ENCODE data around the gene ABCA1.
A peak's percentile ranks its signal among the peaks of the same experiment; 100 is the strongest.

The ABCA1 gene

DNA sequence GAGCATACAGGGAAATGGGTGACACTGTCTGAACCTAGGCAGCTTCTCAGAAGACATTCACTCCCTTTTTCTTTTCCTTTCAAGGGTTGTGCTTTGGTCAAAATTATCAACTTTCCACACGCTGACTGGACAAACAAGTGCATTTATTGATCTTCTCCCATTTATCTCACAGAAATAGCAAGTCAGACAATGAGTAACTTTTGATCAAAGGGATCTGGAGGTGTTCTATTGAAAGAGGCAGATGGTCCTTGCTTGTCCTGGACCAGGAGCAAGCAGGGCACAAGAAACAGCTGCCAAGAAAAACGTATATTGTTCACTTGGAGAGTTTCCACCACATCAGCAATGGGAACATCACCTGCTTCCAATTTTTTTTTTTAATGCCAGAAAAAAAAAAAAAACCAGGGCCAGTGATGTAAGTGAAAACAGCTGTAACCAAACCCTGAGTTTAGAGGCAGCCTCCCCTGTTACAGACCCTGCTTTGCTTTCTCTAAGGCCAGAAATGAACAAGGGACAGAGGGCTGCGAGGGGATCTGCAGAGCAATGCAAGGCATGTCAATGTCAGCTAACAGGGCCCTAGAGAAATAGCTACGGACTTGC lies 84.2 kb downstream of the ABCA1 start:
- no peak for DNase-seq (ENCODE audit: low read depth)

DNA sequence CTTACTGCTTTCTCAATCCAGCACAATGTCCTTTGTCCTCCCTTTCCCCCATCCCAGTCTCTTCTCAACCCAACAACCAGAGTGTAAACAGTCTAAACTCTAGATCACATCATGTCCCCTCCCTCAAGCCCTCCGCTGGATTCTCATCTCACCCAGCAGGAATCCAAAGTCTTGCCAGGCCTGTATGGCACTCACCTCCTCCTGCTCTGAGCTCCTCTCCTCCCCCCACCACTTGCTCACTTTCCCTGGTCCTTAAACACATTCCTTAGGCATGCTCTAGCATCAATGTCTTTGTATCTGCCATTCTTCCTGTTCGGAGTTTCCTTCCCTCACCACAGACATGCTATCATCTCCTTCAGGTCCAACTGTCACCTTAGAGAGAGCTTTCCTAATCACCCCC lies 85.3 kb downstream of the ABCA1 start:
- no peak for DNase-seq (ENCODE audit: low read depth)

DNA sequence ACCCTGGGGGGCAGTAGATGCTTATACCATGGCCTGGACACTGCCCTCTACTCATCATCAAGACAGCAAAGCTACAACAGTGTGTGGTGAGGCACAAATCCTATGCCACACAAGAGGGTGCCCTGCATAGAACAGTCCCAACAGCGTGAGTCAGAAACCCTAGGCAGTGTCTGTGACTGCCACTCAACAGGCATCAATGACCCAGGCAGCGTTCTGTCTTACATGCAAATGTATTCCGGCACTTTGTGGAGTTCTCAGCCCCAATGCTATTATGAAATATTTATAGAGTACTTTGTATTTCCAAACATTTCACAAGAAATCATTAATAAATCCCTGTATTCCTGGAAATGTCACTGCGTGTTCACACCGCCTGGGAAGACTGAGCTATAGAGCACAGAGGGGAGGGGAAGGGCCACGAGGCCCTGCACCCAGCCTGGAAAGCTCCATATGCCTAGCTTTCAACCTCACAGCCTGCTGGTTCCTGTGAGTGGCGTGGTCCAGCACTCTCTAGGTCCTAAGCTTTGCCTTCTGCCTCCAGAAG lies 86.3 kb downstream of the ABCA1 start:
- DNase-seq (ENCODE audit: low read depth): no peak

DNA sequence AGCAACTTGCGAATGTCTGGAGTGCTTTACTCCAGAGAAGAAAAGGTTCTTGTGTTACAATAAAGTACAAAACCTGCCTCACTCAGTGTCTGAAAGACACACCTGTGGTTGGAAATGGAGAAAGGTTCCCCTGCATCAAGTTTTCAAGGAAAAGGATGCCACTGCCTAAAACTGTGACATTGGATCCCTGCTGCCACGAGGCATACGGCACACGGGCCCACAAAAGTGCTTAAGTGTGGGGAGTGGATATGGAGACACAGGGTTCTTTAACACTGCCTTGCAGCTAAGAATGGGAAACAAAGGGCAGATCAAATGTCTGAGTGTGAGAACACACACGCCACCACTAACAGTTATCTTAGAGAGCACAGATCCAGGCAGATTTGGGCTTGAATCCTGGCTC lies 89.0 kb downstream of the ABCA1 start:
- no peak for DNase-seq (ENCODE audit: low read depth)

DNA sequence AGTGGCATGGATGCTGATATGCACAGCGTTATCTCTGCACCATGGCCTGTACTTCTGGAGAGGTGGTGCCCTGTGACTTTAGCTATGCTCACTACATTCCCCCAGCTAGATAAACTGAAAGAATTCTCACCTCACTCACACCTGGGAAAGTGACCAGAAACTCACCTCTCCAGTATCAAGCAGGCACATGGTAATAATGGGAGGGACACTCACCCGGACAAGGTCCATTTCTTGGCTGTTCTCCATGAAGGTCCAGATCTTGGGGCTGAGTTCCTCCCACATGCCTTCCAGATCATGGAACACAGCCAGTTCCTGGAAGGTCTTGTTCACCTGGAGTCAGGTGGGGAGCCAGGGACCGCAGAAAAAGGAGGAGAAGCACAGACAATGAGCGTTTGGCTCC lies 91.2 kb downstream of the ABCA1 start:
- no peak for DNase-seq (ENCODE audit: low read depth)

DNA sequence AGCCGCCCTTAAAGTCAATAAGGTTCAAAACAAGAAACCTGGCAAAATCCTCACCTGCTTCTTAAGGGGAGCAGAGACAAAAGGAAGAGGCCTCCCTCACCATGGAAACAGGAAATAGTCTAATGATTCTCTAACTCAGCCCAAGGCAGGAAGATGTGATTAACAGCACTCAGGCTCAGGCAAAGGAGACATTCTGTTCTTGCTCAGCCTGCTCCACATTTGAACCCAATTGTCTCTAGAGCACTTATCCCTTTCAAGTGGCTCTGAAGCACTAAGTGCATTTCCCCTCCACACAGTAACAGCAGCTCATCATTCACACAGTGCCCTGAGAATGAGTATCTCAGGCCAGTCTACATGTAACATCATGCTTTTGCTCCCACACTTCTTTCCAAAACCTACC lies 91.7 kb downstream of the ABCA1 start:
- peak; percentile 53 for DNase-seq (ENCODE audit: low read depth)

DNA sequence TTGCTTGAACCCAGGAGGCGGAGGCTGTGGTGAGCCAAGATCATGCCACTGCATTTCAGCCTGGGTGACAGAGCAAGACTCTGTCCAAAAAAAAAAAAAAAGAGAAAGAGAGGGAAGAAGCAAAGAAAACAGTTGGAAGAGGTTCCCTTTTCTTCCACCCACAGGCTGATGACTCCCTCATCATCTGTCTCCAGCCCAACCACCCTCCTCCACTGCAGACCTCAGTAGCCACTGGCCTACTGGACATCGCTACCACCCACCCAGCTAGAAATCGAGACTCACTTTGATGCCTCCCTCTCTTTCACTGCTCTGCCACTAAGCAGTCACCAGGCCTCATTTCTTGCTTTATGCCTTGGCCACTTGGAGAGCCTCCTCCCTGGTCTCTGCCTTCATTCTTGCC lies 92.8 kb downstream of the ABCA1 start:
- DNase-seq (ENCODE audit: low read depth): no peak

DNA sequence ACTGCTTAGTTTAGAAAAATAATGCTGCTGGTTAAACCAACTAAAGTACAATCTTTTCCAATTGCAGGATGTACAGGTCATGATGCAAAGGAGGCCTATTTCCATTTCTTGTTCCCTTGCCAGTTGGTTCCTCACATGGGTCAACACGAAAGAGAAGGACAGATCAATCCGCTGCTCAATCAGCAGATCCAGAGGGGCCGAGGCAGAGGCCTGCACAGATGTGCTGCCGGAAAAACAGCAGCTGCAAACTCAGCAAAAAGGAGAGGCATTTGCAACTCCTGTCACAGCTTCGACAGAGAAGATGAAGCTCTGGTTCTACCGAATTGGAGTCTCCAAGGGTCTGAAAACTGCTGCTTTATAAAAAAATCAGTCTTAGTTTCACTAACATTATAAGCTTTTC lies 94.3 kb downstream of the ABCA1 start:
- DNase-seq (ENCODE audit: low read depth): no peak

DNA sequence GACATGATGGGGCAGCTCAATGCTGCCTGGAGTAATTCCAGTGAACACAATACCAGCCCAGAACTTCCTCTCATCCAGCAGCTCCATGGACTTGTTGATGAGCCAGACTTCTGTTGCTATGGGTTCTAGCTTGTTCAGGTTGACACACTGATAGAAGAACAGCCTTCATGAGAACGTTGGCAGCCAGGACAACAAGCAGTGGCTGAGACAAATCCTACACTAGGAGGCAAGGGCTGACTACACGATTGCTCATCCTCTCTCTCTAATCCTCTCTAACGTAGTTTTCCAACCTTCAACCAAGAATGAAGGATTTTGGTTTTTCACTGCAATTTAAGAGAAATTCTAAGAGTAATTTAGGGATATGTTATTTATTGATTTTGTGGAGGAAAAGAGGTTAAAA lies 96.3 kb downstream of the ABCA1 start:
- peak; percentile 91 for DNase-seq (ENCODE audit: low read depth)

DNA sequence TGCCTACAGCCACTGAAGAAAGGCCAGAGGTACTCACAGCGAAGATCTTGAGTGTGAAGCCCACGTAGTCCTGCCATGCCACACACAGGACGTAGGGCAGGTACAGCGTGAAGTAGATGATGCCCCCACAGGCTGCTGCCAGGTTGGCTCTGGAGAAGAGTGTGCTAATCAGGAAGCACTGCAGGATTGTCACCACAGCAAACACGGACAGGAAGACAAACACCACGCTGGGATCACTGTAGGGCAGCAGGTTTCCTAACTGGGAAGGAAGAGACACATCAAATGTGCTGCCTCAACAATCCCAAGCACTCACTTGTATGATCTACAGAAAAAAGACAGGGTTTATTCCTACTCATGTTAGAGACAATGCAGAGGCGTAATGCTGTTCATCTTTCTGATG lies 101.0 kb downstream of the ABCA1 start:
- DNase-seq (ENCODE audit: low read depth): no peak

DNA sequence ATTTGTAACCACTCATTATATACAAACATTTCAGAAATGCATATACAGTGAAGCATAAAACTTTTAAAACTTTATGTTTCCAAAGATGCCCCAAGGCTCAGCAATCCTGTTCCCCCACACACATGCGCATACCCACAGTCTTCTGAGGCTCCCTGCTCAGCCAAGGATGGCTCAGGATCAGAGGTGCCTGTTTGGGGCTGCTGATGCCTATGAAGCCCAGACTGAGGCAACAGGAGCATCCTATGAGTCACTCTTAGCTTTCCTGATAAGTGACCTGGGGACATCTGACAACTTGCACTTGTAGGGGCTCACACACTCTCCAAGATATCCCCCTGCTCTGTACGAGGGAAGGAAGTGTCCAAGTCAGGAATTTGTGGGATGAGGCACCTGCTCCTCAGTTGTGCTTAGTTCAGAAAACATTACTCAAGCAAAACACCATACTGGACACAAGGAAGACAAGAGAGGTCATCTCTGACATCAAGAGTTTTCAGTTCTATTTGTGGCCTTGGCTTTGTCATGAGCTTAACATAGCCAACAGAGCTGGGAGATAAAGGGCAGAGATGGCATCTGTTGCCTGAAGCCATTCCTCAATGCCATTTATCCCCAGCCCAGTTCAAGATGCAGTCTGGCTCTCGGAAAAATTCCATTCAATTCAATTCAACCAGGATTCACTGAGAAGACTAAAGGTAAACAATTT lies 101.7 kb downstream of the ABCA1 start:
- no peak for DNase-seq (ENCODE audit: low read depth)

DNA sequence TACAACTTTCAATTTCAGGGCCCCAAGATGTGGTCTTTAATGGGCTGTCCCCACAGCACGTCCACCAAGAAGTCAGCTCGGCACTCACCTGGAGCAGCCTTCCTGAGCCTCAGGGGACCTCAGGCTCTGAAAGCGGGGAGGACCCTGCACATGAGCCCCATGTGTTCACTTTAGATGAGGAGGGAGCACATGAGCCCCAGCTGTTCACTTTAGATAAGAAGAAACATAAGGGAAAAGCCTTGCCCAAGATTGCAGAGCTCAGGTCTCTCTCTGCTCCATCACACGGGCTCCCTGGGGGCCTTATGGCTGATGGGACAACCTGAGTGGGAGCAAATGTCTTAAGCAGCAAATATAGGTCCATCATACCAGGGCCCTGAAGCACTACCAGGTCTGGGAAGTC lies 107.6 kb downstream of the ABCA1 start:
- DNase-seq (ENCODE audit: low read depth): no peak

DNA sequence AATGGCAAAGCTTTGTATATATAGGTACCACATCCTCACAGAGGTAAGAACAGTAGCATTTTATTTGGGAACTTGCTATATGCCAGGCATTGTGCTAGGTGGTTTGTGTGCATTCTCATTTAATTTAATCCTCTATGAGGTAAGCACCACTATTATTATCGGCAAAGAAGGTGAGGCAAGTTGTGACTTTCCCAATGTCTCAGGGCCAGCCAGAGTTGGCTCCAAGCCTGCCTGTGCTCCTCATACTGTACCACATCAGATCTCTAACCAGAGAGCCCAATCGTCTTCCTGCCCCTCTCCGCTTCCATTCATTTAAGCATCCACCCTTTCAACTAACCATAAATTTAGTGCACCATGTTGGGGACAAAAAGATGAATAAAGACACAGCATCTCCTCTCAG lies 108.9 kb downstream of the ABCA1 start:
- DNase-seq (ENCODE audit: low read depth): no peak

DNA sequence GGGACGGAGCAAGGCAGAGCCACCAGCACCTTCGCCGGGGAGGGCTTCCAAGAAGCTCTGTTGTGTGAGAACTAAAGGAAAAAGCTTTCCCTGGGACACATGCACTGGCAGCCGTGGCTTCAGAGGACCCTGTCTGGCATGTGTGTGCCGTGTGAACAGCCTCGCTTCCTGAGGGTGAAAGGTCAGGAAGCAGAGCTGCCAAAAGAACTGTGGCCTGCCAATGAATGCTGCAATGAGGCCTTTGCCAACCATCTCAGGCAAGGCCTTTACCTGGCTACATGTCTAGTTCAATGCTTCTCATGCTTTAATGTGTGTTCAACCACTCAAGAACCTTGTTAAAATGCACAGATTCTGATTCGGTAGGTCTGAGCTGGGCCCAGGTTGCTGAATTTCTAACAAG lies 110.5 kb downstream of the ABCA1 start:
- DNase-seq (ENCODE audit: low read depth): no peak

DNA sequence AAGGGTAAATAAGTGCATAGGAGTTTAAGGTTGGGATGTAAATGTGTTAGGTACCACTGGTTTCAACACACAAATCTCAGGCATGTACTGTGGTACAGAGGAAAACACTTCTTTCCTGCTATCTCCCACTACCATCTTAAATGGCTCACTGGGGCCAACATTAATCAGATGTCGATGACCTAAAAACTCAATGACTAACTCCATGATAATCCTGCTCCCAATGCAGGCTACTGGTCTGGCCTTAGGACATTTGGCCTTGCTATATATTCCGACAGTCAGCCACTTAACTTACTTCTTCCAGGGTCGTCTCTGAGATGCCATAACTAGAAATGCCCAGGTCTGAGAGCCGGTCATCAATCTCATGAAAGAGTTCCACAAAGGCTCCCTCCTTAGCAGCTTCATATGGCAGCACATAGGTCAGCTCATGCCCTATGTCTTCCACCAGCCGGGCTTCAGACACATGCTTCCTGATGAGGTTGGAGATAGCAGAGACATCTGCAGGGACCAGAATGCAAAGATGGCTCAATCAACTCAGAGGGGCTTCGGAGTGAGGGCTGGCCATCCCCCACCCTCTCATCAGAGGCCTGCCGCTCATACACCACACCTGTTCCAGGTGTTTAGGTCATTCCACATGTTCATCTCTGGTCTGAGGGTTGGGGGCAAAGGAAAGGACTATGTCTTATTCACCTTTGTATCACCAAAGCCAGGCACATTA lies 111.9 kb downstream of the ABCA1 start:
- DNase-seq (ENCODE audit: low read depth): no peak

DNA sequence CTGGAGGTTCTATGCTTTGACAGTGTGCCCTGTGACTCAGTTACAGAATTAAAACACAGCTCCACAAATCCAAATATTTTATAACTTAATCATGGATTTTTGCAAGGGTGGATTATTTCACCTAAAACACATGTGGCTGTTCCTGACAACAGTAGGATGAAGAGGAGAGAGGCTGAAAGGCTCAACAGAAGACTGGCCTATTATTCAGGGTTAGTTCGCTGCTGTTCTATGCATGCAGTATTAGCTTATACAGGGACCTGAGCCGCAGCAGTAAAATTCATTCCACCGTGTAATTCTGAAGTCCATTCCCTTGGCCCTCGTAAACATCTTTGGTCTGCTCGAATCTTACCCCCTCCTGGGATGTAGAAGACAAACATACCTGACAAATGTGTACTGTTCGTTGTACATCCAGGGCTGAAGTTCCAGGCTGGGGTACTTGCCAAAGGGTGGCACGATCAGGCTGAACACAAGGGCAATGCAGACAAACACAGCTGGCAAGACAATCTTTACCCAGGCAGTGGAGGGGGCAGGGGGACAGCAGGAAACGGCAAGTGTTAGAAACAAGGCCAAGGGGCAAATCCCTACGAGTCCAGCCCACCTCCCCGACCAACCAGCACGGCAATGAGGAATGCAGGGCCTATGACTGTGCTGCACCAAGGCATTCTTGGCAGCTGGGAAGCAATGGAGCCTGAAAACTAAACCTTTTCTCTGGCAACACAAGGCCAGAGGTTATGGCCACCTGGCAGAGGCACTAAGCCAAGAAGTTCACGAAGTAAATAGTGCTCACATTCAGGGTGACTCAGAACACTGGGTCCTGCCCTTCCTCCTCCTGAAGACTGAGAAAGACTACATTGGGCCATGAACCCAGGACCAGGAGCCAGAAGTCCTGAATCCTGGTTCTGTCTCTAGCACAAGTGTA lies 117.3 kb downstream of the ABCA1 start:
- peak; percentile 65 for DNase-seq (ENCODE audit: low read depth)

DNA sequence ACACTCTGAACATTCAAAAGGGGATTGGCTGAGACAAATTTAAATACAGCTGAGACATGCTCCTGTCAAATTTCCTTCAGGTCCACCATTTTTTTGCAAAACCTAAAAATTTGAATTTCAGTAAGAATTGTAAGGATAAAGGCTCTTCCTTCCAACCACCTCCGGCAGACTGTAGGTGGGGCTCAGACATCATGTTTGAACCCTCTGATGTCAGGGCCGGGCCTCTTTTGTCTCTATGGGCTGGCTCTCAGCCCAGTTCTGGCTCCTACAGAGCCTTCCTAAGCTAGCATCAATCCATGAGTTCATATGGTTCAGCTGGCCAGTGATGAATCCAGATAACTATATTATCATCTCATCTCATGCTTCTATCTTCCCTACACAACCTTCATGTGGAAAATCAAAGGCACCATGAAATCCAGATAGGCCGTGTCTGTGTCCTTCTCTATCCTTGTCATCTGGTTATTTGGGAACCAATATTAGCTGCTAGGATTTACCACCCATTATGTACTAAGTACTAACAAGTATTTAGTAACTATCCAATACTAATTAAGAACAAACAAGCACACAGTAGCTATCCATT lies 119.8 kb downstream of the ABCA1 start:
- DNase-seq (ENCODE audit: low read depth): peak; percentile 73

DNA sequence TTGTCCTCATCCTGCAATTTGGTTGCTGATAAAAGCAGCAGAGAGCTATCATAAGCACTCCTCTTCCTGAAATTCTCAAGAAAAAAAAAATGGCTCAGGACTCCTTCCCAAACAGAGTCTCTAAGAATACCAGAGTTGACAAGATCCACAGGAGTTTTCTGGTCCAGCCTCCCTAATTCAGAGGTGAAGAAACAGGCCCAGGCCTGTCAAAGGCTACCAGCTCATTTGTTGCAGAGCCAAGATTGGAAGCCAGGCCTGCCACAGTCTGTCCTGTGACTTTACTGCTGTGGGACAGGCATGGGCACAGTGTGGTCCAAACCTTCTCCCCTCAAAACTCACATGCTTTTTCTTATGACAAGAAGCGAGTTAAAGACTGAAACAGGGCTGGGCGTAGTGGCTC lies 122.5 kb downstream of the ABCA1 start:
- no peak for DNase-seq (ENCODE audit: low read depth)

DNA sequence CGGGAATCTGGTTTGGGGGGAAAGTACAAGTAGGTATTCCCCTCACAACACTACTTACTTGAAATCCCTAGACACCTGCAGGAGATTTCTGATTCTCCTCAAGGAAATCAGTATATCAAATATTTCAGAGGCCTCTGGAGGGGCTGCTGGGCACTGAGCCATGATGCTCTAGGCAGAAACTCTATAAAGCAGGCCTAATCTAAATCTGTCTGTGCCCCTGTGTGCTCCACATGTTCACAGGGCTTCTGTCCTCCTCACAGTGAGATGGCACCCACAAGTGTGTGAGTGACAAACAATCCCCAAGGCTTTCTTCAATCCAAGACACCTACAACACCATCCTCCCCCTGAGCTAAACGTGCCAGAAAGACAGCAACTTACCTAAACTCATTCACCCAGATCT lies 125.0 kb downstream of the ABCA1 start:
- DNase-seq (ENCODE audit: low read depth): no peak

DNA sequence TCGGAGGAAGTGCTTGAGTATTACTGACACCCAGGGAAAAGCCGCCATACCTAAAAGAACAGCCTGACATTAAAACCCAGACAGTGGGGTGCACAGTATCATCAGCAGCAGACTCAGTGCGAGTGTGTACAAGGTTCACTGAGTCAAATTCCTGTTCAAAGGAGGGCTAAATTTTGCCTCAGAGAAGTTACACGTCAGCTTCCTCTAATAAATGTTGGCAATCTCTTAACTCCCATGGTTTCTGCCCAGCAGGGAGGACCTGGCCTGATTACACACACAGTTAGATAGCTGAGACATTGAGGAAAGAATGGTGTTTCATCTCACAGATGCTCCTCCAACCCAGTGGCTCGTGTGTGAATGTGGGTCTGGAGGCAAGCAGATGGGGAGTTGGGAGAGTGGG lies 125.8 kb downstream of the ABCA1 start:
- peak; percentile 36 for DNase-seq (ENCODE audit: low read depth)

DNA sequence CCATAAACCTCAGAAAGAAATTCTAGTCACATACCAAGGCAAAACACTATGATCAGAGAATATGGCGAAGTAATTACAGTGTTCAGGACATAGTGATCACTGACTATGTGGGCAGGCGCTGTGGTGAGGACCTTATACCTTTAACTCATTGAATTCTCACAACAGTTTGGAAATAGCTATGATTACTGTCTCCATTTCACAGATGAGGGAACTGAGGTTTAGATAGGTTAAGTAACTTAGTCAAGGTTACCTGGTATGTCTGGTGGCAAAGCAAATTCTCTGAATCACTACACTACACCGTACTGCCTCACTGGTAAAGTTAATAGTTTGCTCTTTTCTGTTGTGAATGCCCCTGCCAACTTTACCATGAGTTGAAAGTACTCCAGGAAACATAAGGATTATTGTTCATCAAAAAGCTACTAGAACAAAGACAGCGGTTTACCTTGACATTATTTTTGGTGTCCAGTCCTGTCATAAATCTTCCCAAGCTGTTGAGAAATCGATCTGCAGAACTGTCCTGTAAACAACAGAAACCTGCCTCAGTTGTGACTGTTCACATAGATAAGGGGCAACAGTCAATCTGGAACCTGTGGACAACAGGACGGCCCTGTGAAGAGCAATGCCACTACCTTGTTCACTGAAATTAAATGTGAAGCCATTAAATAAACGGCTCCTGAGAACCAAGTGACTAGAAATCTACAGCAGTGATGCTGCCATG lies 127.7 kb downstream of the ABCA1 start:
- DNase-seq (ENCODE audit: low read depth): no peak
